Stimulated activated naive B cell treated with anti-CD40 and anti-IgM and Interleukin-4, amounts not matched to agents 10 μg/mL and 1 μg/mL and 100 μg/mL, for 72 hours (primary cell): ENCODE results near the gene MYZAP.

ENCODE experiments used
- ATAC-seq, 2 donors: fragments of 150-1000 bp; cut with Tn5 transposase; replicated peaks; 2 replicates each; pipeline ENCODE4 v1.10.0; 2021; ENCODE audit warnings: moderate library complexity in 1 of 2
- DNase-seq: peaks from one replicate; pipeline ENCODE4 v3.0.0; 2021
- H3K27ac Mint-ChIP-seq: one replicate; pipeline ENCODE4 v1.8.0; 2022; ENCODE audit warnings: mild to moderate bottlenecking, mixed read lengths
- H3K27me3 Mint-ChIP-seq, 2 donors: one replicate each; pipeline ENCODE4 v1.8.0; 2022; ENCODE audit warnings: mixed read lengths in 2 of 2
- H3K36me3 Mint-ChIP-seq, 2 donors: one replicate each; pipeline ENCODE4 v1.8.0; 2022; ENCODE audit warnings: mixed read lengths in 2 of 2, mild to moderate bottlenecking in 1 of 2
- H3K4me1 Mint-ChIP-seq, 2 donors: one replicate each; pipeline ENCODE4 v1.8.0; 2022; ENCODE audit warnings: mixed read lengths in 2 of 2, mild to moderate bottlenecking in 1 of 2
- H3K4me3 Mint-ChIP-seq, 2 donors: one replicate each; pipeline ENCODE4 v1.8.0; 2022; ENCODE audit warnings: mild to moderate bottlenecking in 2 of 2, mixed read lengths in 2 of 2, moderate library complexity in 1 of 2
- H3K9me3 Mint-ChIP-seq, 2 donors: one replicate each; pipeline ENCODE4 v1.8.0; 2022; ENCODE audit warnings: mixed read lengths in 2 of 2, mild to moderate bottlenecking in 1 of 2

The MYZAP gene

DNA sequence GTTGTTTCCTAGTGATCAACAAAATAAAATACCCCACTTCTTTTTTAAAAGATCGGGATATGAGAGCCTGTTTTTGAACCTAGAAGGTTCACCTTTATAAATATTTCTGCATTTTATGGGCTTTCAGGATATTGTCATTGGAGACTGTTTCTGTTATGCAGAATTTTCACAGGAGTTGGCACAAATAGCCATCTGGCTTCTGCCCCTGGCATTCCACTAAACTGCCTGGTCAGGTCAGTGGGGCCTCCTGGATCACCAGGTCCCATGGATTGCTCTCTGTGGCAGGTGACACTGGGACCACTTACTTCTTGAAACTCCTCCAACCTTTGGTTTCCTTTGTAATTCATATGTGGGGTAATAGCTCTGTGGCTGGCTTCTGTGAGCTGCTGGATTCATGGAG, 89.3 kb downstream of the MYZAP start:
- H3K36me3 Mint-ChIP-seq, result peaks cover 5 to 25% of the 10 kb centered on the region in 2 donors
- peaks cover 0 to 1% of the 10 kb centered on the region in 2 donors for H3K4me1 Mint-ChIP-seq
- H3K9me3 Mint-ChIP-seq, result no peaks in the 10 kb centered on the region
- no peaks in the 10 kb centered on the region for H3K27me3 Mint-ChIP-seq
- H3K27ac Mint-ChIP-seq, result no peak overlapping the region
- DNase-seq (no peak), ATAC-seq (no peak)
- H3K4me3 Mint-ChIP-seq, result no peak overlapping the region

DNA sequence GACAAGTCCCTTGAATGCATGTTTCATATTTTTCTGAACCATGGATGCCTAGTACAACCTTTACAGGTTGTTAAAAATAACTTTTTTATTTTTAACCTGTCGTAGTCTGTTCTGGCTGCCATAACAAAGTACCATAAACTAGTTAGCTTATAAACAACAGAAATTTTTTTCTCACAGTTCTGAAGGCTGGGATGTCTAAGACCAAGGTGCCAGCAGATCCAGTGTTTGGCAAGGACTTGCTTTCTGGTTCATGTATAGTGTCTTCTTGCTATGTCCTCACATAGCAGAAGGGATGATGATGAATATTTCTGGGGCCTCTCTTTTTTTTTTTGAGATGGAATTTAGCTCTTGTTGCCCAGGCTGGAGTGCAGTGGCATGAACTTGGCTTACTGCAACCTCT, 91.8 kb downstream of the MYZAP start:
- DNase-seq, result no peak
- Mint-ChIP-seq H3K4me3 (no peak overlapping the region), H3K36me3 (peaks cover 5 to 23% of the 10 kb centered on the region in 2 donors)

DNA sequence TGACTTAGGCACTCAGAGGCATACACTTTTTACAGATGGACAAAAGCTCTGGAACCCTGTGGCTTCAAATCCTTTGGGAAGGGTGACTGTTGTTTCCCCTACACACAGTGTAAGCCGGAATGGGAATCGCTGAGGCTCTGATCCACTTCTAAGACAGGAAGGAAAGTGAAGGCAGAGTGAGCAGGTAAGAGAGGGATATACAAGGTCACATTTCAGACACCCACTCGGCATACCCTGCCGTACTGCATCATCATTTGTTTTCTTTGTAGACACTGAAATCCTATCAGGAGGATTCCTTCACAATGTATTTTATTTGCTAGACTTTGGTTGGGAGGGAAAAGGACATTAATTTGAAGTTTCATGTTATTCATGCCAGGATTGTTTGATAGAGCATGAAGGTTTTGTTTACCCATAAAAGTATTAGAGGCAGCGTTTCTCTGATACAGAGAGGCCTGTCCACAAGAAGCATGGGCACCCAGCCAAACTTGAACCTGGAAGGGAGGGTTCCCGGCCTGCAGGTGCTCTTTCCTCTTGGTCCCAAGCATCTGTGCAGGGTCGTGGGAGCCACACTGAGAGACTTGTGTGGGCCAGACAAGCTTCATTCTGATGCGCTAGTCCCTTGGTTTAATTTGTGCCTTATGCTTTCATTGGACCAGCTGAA, 92.9 kb downstream of the MYZAP start:
- Mint-ChIP-seq H3K4me3 (no peak overlapping the region), H3K4me1 (peaks cover 0 to 1% of the 10 kb centered on the region in 2 donors), H3K9me3 (no peaks in the 10 kb centered on the region), H3K36me3 (peaks cover under 1 to 18% of the 10 kb centered on the region in 2 donors), H3K27ac (no peak overlapping the region), H3K27me3 (no peaks in the 10 kb centered on the region)
- DNase-seq, result no peak
- ATAC-seq, result no peak

More for the DNA sequence above, 91.8 kb downstream of the MYZAP start:
- Mint-ChIP-seq H3K27ac (no peak overlapping the region), H3K4me1 (peaks cover 0 to 1% of the 10 kb centered on the region in 2 donors), H3K9me3 (no peaks in the 10 kb centered on the region), H3K27me3 (no peaks in the 10 kb centered on the region)
- ATAC-seq, result no peak

DNA sequence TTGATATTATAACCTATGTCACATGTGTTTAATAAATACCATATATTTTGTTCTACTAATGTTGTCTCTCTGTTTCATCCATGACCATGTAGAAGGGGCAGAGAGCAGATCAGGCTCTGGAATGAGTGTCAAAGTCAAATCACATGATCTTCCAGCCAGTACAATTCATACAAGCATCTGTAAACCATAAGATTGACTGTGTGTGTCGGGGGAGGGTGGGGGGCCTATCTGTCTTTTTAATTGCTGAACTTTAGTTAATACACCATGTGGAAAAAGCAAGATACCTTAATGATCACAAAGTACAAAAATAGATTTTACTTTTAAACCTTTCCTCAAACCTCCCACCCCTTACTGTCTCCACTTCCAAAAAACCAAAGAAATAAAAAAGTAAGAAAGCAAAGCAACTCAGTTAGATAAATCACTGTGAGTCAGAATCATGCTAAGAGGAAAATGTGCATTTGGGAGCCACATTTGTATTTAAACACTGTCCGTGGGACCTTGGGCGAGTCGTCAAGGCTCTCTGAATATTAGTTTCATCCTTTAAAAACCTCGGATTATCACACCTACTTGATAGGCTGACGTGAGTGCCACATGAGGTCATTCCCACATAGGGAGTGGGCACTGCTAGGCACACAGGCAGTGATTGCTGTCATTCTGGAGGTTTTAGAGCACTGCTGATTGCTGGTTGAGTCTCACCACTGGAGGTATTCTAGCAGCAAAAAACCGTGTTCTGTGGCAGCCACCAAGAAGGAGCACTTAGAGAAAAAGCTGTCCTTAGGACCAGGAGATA, 93.8 kb downstream of the MYZAP start:
- H3K36me3 Mint-ChIP-seq, result peaks cover 0 to 14% of the 10 kb centered on the region in 2 donors
- H3K27me3 Mint-ChIP-seq, result no peaks in the 10 kb centered on the region
- no peak overlapping the region for H3K27ac Mint-ChIP-seq
- no peaks in the 10 kb centered on the region for H3K4me1 Mint-ChIP-seq
- DNase-seq, result no peak
- ATAC-seq, result no peak
- H3K9me3 Mint-ChIP-seq, result no peaks in the 10 kb centered on the region
- H3K4me3 Mint-ChIP-seq, result no peak overlapping the region

DNA sequence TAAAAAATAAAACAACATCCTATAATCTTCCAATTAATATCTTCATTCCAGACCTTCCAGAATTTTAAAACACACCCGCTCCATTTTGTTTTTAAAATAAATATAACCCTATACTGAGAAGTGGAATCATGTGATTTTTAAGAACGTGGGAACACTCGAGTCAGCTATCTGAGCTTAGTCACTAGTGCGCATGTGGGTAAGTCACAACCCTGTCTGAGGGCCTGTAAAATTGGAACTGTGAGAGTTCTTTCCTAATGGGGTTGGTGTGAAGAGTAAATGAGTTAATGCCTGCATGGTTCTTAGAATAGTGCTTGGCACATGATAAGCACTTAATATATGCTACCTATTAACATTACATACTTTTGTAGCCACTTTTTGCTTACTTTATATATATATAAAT, 95.0 kb downstream of the MYZAP start:
- Mint-ChIP-seq H3K4me3 (no peak overlapping the region), H3K9me3 (no peaks in the 10 kb centered on the region), H3K27ac (no peak overlapping the region), H3K27me3 (no peaks in the 10 kb centered on the region), H3K4me1 (no peaks in the 10 kb centered on the region), H3K36me3 (peaks cover 0 to 12% of the 10 kb centered on the region in 2 donors)
- DNase-seq, result no peak
- no peak for ATAC-seq

DNA sequence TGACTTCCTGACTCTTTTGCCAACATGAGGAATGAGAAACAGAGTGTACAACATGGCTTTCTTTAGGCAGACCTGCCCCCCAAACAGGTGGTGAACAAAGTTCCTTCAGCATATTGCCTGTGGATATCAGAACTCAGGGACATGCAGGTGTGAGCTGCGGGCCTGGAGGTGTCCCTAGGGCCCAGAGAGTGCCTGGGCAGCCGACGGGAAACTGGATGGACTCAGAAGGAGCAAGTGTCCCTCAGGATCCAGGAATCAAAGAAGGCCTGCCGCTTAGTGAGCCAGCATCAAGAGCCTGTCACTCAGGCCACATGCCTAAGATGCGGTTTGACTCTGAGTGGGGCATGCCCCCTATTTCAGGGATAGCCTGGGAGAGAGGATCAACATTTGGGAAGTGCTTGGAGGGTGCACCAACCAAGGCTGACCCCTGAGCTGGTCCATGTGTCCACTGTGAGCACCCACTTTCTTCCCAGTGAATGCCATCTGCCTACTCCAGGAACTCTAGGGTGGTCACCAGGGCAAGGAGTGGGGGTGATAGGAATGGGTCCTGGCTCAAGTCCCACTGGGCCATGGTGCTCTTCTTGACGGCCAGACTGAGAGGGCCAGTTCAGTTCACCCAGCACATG, 98.8 kb downstream of the MYZAP start:
- no peaks in the 10 kb centered on the region for H3K36me3 Mint-ChIP-seq
- no peaks in the 10 kb centered on the region for H3K4me1 Mint-ChIP-seq
- peaks cover 3 to 4% of the 10 kb centered on the region in 2 donors for H3K27me3 Mint-ChIP-seq
- no peak for ATAC-seq
- no peaks in the 10 kb centered on the region for H3K9me3 Mint-ChIP-seq
- no peak overlapping the region for H3K27ac Mint-ChIP-seq
- no peak for DNase-seq
- no peak overlapping the region for H3K4me3 Mint-ChIP-seq

DNA sequence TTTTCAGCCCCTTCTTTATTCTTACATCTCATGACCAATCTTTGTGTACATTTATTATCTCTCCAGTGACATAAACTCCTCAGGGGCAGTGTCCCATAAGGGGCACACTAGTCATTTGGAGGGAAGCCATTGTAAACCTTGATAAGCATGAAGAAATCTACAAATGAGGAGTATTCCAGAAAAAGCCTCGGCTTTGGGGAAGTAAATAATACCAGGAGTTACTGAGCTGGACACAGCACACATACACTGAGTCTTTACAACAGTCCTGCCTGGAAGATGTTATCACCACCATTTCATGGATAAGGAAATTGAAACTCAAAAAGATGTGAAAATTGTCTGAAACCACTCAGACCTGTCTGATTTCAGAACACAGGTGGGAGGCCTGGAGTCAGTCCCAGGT, 99.4 kb downstream of the MYZAP start:
- ATAC-seq, result no peak
- Mint-ChIP-seq H3K27me3 (peaks cover 4 to 6% of the 10 kb centered on the region in 2 donors), H3K4me1 (no peaks in the 10 kb centered on the region), H3K4me3 (no peak overlapping the region), H3K9me3 (no peaks in the 10 kb centered on the region), H3K36me3 (no peaks in the 10 kb centered on the region), H3K27ac (no peak overlapping the region)
- no peak for DNase-seq

DNA sequence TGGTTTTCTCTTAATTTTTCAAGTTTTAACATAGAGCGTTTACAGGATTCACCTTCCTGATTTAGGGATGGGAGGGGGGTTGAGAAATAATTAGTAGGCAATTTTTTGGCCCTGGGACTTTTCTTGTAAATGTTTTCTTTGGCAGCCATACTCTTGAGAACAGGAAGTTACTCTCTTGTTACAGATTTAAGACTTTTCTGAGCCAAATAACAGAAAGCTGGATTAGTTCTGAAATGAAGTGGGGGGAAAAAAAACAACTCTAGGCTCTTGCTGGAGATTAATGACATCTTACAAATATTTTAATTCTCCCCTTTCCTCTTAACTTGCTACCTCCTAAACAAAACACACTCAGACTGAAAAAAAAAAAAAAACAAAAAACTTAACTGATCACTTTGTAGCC, 101.0 kb downstream of the MYZAP start:
- no peaks in the 10 kb centered on the region for H3K4me1 Mint-ChIP-seq

DNA sequence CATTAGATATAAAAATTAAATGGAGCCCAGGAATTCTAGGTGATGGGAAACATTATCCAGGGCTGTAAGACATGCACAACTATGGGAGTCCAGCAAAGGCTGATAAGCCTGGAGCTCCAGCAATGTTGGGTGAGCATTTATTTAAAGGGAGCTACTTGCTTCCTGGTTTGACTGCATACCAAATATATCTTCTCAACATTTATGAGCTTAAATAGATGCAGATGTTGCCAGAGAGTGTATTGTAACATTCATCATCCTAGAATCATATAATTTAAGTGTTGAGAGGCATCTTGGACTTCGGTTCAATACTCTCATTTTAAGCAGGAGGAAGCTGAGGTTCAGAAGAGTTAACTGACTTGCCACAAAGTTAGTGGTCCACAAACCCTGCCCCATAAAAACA, 102.6 kb downstream of the MYZAP start:
- ATAC-seq (no peak), DNase-seq (no peak)
- H3K4me1 Mint-ChIP-seq, result no peaks in the 10 kb centered on the region
- no peaks in the 10 kb centered on the region for H3K9me3 Mint-ChIP-seq
- H3K27ac Mint-ChIP-seq, result no peak overlapping the region
- peaks cover 11 to 30% of the 10 kb centered on the region in 2 donors for H3K27me3 Mint-ChIP-seq
- H3K36me3 Mint-ChIP-seq, result no peaks in the 10 kb centered on the region
- no peak overlapping the region for H3K4me3 Mint-ChIP-seq

More for the DNA sequence above, 101.0 kb downstream of the MYZAP start:
- Mint-ChIP-seq H3K27ac (no peak overlapping the region), H3K36me3 (no peaks in the 10 kb centered on the region), H3K4me3 (no peak overlapping the region), H3K9me3 (no peaks in the 10 kb centered on the region), H3K27me3 (peaks cover 10 to 22% of the 10 kb centered on the region in 2 donors)
- DNase-seq (no peak), ATAC-seq (no peak)

DNA sequence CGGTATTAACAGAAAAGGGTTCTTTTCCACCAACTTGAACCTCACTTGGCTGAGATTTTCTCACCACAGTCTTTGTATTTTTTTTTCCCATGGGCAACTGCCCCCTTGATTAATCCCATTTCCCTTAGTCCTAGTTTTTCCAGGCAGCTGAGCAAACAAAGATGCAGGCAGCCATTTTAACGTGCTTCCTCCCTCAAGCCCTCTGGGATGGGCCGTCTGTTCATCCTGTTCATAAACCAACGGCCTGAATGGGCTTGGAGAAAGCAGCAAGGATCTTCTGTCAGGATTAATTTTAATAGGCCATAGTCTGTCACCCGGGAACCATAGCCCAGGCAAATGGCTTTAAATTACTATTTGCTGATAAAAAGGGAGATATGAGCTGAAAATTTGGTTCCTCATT, 104.4 kb downstream of the MYZAP start:
- no peak overlapping the region for H3K27ac Mint-ChIP-seq

DNA sequence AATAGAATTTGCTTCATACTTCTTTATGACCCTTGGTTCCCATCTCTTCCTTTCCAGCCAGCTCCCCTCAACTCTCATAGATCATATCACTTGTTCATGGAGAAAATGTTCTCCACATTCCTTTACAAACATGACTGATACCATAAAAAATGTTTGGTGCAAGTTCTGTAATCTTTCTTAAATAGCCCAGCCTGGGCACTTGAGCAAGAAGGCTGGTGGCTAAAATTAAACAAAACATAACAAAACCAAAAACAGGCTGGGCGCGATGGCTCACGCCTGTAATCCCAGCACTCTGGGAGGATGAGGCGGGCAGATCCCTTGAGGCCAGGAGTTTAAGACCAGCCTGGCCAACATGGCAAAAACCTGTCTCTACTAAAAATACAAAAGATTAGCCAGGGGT, 105.9 kb downstream of the MYZAP start:
- peaks cover 30 to 52% of the 10 kb centered on the region in 2 donors for H3K27me3 Mint-ChIP-seq
- no peak overlapping the region for H3K27ac Mint-ChIP-seq
- H3K9me3 Mint-ChIP-seq, result no peaks in the 10 kb centered on the region
- ATAC-seq, result no peak
- no peaks in the 10 kb centered on the region for H3K4me1 Mint-ChIP-seq
- DNase-seq, result no peak
- no peaks in the 10 kb centered on the region for H3K36me3 Mint-ChIP-seq
- H3K4me3 Mint-ChIP-seq, result no peak overlapping the region

More for the DNA sequence above, 104.4 kb downstream of the MYZAP start:
- H3K36me3 Mint-ChIP-seq, result no peaks in the 10 kb centered on the region
- H3K27me3 Mint-ChIP-seq, result peaks cover 22 to 43% of the 10 kb centered on the region in 2 donors
- ATAC-seq, result no peak
- DNase-seq, result no peak
- H3K4me3 Mint-ChIP-seq, result no peak overlapping the region
- no peaks in the 10 kb centered on the region for H3K9me3 Mint-ChIP-seq
- no peaks in the 10 kb centered on the region for H3K4me1 Mint-ChIP-seq

DNA sequence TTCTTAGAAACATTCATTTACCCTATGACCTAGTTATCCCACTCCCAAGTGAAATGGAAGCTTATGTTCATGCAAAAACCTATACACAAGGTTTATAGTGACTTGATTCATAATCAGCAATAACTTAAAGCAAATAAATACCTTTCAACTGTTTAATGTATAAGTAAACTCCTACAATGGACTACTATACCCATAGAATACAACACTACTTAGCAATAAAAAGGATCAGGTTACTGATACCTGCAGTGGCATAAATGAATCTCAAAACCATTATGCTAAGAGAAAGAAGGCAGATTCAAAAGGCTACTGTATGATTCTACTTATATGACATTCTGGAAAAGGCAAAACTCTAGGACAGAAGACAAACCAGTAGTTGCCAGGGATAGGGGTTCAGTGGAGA, 106.5 kb downstream of the MYZAP start:
- no peak for DNase-seq
- Mint-ChIP-seq H3K27me3 (peaks cover 30 to 52% of the 10 kb centered on the region in 2 donors), H3K4me3 (no peak overlapping the region), H3K36me3 (no peaks in the 10 kb centered on the region), H3K4me1 (no peaks in the 10 kb centered on the region), H3K9me3 (no peaks in the 10 kb centered on the region), H3K27ac (no peak overlapping the region)
- no peak for ATAC-seq

DNA sequence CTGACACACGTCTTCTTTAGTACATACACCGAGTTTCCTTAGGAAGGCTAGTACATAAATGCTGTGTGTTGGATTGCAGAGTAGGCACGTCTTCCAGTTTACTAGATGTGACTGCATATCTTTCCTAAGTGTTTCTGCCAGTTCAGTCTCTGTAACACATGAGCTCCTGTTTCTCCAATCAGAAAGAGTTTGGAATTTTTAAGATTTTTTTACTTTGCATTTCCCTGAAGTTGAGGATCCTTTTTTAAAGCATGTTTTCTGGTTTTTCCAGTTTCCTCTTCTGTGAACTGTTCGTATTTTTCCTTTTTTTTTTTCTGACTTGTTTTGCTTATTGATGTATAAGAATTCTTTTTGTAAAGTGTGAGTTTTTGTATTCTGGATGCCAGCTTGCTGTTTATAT, 107.3 kb downstream of the MYZAP start:
- Mint-ChIP-seq H3K9me3 (no peaks in the 10 kb centered on the region), H3K4me3 (no peak overlapping the region), H3K36me3 (peaks cover 0 to under 1% of the 10 kb centered on the region in 2 donors), H3K27me3 (peaks cover 30 to 52% of the 10 kb centered on the region in 2 donors), H3K4me1 (no peaks in the 10 kb centered on the region), H3K27ac (no peak overlapping the region)
- DNase-seq, result no peak
- no peak for ATAC-seq

DNA sequence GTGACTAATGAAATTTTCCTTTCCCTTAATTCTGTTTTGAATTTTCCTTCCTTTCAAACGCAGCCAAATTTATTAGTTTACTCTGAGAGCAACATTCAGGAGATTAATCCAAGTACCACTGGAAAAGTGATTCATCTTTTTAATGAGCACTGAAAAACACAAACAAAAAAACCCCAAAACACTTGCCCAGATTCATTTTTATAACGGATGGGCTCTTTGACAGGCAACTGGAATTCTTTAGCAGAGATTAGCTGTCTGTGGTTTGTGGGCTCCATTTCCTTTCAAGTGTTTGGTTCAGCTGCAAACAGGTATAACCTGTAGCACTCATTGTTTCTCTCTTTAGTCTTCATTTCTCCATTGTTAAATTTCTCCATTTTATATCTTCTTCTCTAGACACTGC, 111.7 kb downstream of the MYZAP start:
- peaks cover 10 to 18% of the 10 kb centered on the region in 2 donors for H3K4me1 Mint-ChIP-seq
- peaks cover 0 to 7% of the 10 kb centered on the region in 2 donors for H3K36me3 Mint-ChIP-seq
- ATAC-seq (no peak), DNase-seq (no peak)
- H3K4me3 Mint-ChIP-seq, result no peak overlapping the region
- H3K27me3 Mint-ChIP-seq, result peaks cover 19 to 25% of the 10 kb centered on the region in 2 donors
- no peak overlapping the region for H3K27ac Mint-ChIP-seq
- H3K9me3 Mint-ChIP-seq, result no peaks in the 10 kb centered on the region

DNA sequence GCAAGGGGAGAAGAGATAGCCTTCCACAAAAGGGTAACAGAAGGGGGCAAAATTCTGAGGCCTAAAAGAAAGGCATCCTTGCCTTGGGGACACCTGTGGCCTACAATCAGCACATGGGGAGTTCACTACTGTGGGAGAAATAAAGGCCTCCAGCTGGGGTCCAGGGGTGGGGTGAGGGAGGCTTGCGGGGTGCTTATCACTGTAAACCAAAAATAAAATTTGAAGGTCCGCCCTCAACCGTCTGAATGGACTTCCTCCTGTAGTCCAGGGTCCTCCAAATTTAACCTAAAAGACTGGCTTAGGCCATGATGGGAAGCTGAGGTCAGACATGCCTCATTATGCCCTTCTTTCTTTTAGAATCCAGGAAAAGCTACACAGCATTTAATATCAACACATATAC, 112.7 kb downstream of the MYZAP start:
- H3K4me1 Mint-ChIP-seq, result peaks cover 12 to 26% of the 10 kb centered on the region in 2 donors
- no peaks in the 10 kb centered on the region for H3K9me3 Mint-ChIP-seq
- peaks cover 2 to 9% of the 10 kb centered on the region in 2 donors for H3K36me3 Mint-ChIP-seq
- H3K4me3 Mint-ChIP-seq, result no peak overlapping the region
- H3K27me3 Mint-ChIP-seq, result peaks cover 19 to 23% of the 10 kb centered on the region in 2 donors
- DNase-seq, result no peak
- peak overlapping the region; percentile 39 for H3K27ac Mint-ChIP-seq
- ATAC-seq, result no peak
